ENCODE results near the gene EXOC4. TPM values are rescaled to one million over a fixed set of nuclear protein-coding genes. Genes with fewer than 3 reads are reported as not detected.

EXOC4 gene
- total RNA-seq, 4 donors from 2014 or later: 36.9 to 78.0 (median 52.2) TPM

- intact Hi-C loops (cut with DNase I; ENCODE audit: low total_unique reads): no loop called here
- no peaks in the 10 kb centered on the region for H3K36me3 ChIP-seq
- no peaks in the 10 kb centered on the region for H3K27me3 ChIP-seq
- H3K4me3 ChIP-seq: no peak overlapping the region
- in situ Hi-C loops (cut with MboI; ENCODE audit: low sequenced_read_pairs in 4 of 4): no loop called here
- DNase-seq: no peak
- no peaks in the 10 kb centered on the region for H3K9me3 ChIP-seq
- TF ChIP-seq POLR2A (IDR thresholded peaks at IDR 0.05) (no peak), CTCF (IDR thresholded peaks at IDR 0.05 in 4 of 5, conservative IDR thresholded peaks at IDR 0.05 in 1 of 5) (no peak)
- no peak for ATAC-seq
- no peak overlapping the region for H3K27ac ChIP-seq
- H3K4me1 ChIP-seq: no peaks in the 10 kb centered on the region
These were observed 156.5 kb downstream of the EXOC4 start for GRCh38 chr7:133409421-133409820.

GRCh38 chr7:133409966-133410365 lies 157.1 kb downstream of the EXOC4 start:
- Histone ChIP-seq H3K4me1 (no peaks in the 10 kb centered on the region), H3K4me3 (no peak overlapping the region), H3K9me3 (no peaks in the 10 kb centered on the region), H3K36me3 (no peaks in the 10 kb centered on the region), H3K27ac (no peak overlapping the region), H3K27me3 (no peaks in the 10 kb centered on the region)
- in situ Hi-C loops (cut with MboI; ENCODE audit: low sequenced_read_pairs in 4 of 4) (no loop called here), intact Hi-C loops (cut with DNase I; ENCODE audit: low total_unique reads) (no loop called here)
- ATAC-seq: no peak
- DNase-seq: no peak
- no peak for TF ChIP-seq CTCF (IDR thresholded peaks at IDR 0.05 in 4 of 5, conservative IDR thresholded peaks at IDR 0.05 in 1 of 5)
- no peak for TF ChIP-seq POLR2A (IDR thresholded peaks at IDR 0.05)

GRCh38 chr7:133411395-133411794 lies 158.5 kb downstream of the EXOC4 start:
- no peak for TF ChIP-seq CTCF (IDR thresholded peaks at IDR 0.05 in 4 of 5, conservative IDR thresholded peaks at IDR 0.05 in 1 of 5)

GRCh38 chr7:133412942-133413341 lies 160.1 kb downstream of the EXOC4 start:
- no peak for DNase-seq
- no peak for TF ChIP-seq POLR2A (IDR thresholded peaks at IDR 0.05)
- in situ Hi-C loops (cut with MboI; ENCODE audit: low sequenced_read_pairs in 4 of 4) (no loop called here), intact Hi-C loops (cut with DNase I; ENCODE audit: low total_unique reads) (no loop called here)
- H3K27ac ChIP-seq: no peak overlapping the region
- H3K4me1 ChIP-seq: no peaks in the 10 kb centered on the region
- H3K9me3 ChIP-seq: no peaks in the 10 kb centered on the region
- H3K27me3 ChIP-seq: no peaks in the 10 kb centered on the region
- no peaks in the 10 kb centered on the region for H3K36me3 ChIP-seq
- no peak overlapping the region for H3K4me3 ChIP-seq
- ATAC-seq: peak in 1 of 2 donors; percentile 42

More at GRCh38 chr7:133411395-133411794, 158.5 kb downstream of the EXOC4 start:
- Histone ChIP-seq H3K4me1 (no peaks in the 10 kb centered on the region), H3K9me3 (no peaks in the 10 kb centered on the region), H3K27me3 (no peaks in the 10 kb centered on the region), H3K36me3 (no peaks in the 10 kb centered on the region), H3K27ac (no peak overlapping the region), H3K4me3 (no peak overlapping the region)
- ATAC-seq (no peak), DNase-seq (no peak)
- intact Hi-C loops (cut with DNase I; ENCODE audit: low total_unique reads) (no loop called here), in situ Hi-C loops (cut with MboI; ENCODE audit: low sequenced_read_pairs in 4 of 4) (no loop called here)

GRCh38 chr7:133419041-133419440 lies 166.2 kb downstream of the EXOC4 start:
- H3K36me3 ChIP-seq: no peaks in the 10 kb centered on the region
- H3K4me1 ChIP-seq: peaks cover 0 to 4% of the 10 kb centered on the region in 2 donors
- H3K9me3 ChIP-seq: no peaks in the 10 kb centered on the region
- in situ Hi-C loops (cut with MboI; ENCODE audit: low sequenced_read_pairs in 4 of 4): no loop called here
- ATAC-seq: no peak
- no peak for DNase-seq
- intact Hi-C loops (cut with DNase I; ENCODE audit: low total_unique reads): no loop called here
- H3K27me3 ChIP-seq: no peaks in the 10 kb centered on the region
- H3K4me3 ChIP-seq: no peak overlapping the region
- no peak overlapping the region for H3K27ac ChIP-seq
- no peak for TF ChIP-seq POLR2A (IDR thresholded peaks at IDR 0.05)
- TF ChIP-seq CTCF (IDR thresholded peaks at IDR 0.05 in 4 of 5, conservative IDR thresholded peaks at IDR 0.05 in 1 of 5): no peak

Measured in gastrocnemius medialis (tissue), 4 donors.